ENCODE measurements around the gene SLC7A6. TPM values are rescaled to one million over a fixed set of nuclear protein-coding genes. Genes with fewer than 3 reads are reported as not detected.
A peak's percentile ranks its signal among the peaks of the same experiment; 100 is the strongest.

Gene SLC7A6
- total and polyA plus RNA-seq, 8 donors: 2.9 to 66.1 (median 12.1) TPM

GRCh38 chr16:68267612-68268405 lies 3.5 kb downstream of the SLC7A6 start:
- Histone ChIP-seq H3K27me3 (no peaks in the 10 kb centered on the region), H3K4me1 (peaks cover 37 to 83% (median 53%) of the 10 kb centered on the region in 4 donors), H3K36me3 (peaks cover 0 to 4% (median 0%) of the 10 kb centered on the region in 4 donors), H3K4me3 (no peak overlapping the region), H3K27ac (no peak overlapping the region), H3K9me3 (no peaks in the 10 kb centered on the region)
- WGBS, 5 donors: 52 to 67% (median 62%) methylated on average over 6 of the region's 6 CpGs
- no peak for DNase-seq
- TF ChIP-seq POLR2A (IDR thresholded peaks at IDR 0.05) (no peak), POLR2AphosphoS5 (IDR thresholded peaks at IDR 0.05) (no peak), EP300 (IDR thresholded peaks at IDR 0.05) (no peak)
- TF ChIP-seq, protein P1, sequence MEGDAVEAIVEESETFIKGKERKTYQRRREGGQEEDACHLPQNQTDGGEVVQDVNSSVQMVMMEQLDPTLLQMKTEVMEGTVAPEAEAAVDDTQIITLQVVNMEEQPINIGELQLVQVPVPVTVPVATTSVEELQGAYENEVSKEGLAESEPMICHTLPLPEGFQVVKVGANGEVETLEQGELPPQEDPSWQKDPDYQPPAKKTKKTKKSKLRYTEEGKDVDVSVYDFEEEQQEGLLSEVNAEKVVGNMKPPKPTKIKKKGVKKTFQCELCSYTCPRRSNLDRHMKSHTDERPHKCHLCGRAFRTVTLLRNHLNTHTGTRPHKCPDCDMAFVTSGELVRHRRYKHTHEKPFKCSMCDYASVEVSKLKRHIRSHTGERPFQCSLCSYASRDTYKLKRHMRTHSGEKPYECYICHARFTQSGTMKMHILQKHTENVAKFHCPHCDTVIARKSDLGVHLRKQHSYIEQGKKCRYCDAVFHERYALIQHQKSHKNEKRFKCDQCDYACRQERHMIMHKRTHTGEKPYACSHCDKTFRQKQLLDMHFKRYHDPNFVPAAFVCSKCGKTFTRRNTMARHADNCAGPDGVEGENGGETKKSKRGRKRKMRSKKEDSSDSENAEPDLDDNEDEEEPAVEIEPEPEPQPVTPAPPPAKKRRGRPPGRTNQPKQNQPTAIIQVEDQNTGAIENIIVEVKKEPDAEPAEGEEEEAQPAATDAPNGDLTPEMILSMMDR (IDR thresholded peaks at IDR 0.05): no peak
- intact Hi-C loops (cut with DNase I; ENCODE audit: low total_unique reads): no loop called here

GRCh38 chr16:68269793-68270192 lies 5.5 kb downstream of the SLC7A6 start:
- peaks cover 38 to 94% (median 59%) of the 10 kb centered on the region in 4 donors for H3K4me1 ChIP-seq

GRCh38 chr16:68270353-68270752 lies 6.0 kb downstream of the SLC7A6 start:
- no peak for TF ChIP-seq POLR2A (IDR thresholded peaks at IDR 0.05)
- TF ChIP-seq, protein P1 (IDR thresholded peaks at IDR 0.05): no peak
- no peak for TF ChIP-seq POLR2AphosphoS5 (IDR thresholded peaks at IDR 0.05)
- TF ChIP-seq EP300 (IDR thresholded peaks at IDR 0.05): no peak
- no peak overlapping the region for H3K27ac ChIP-seq
- intact Hi-C loops (cut with DNase I; ENCODE audit: low total_unique reads): no loop called here
- no peak overlapping the region for H3K4me3 ChIP-seq
- DNase-seq: no peak
- peaks cover 37 to 94% (median 59%) of the 10 kb centered on the region in 4 donors for H3K4me1 ChIP-seq
- no peaks in the 10 kb centered on the region for H3K27me3 ChIP-seq
- 0 to 40% (median 0%) methylated on average over 1 of the region's 1 CpG for WGBS, 5 donors
- H3K9me3 ChIP-seq: no peaks in the 10 kb centered on the region
- H3K36me3 ChIP-seq: peaks cover 0 to 29% (median 18%) of the 10 kb centered on the region in 4 donors

More at GRCh38 chr16:68269793-68270192, 5.5 kb downstream of the SLC7A6 start:
- Histone ChIP-seq H3K36me3 (peaks cover 0 to 24% (median 14%) of the 10 kb centered on the region in 4 donors), H3K27me3 (no peaks in the 10 kb centered on the region), H3K27ac (no peak overlapping the region), H3K9me3 (no peaks in the 10 kb centered on the region), H3K4me3 (no peak overlapping the region)
- intact Hi-C loops (cut with DNase I; ENCODE audit: low total_unique reads): no loop called here
- TF ChIP-seq, protein P1 (IDR thresholded peaks at IDR 0.05): no peak
- TF ChIP-seq EP300 (IDR thresholded peaks at IDR 0.05): no peak
- TF ChIP-seq POLR2AphosphoS5 (IDR thresholded peaks at IDR 0.05): no peak
- no peak for TF ChIP-seq POLR2A (IDR thresholded peaks at IDR 0.05)
- WGBS, 5 donors: 95 to 97% (median 96%) methylated on average over 4 of the region's 4 CpGs
- DNase-seq: no peak

DNA sequence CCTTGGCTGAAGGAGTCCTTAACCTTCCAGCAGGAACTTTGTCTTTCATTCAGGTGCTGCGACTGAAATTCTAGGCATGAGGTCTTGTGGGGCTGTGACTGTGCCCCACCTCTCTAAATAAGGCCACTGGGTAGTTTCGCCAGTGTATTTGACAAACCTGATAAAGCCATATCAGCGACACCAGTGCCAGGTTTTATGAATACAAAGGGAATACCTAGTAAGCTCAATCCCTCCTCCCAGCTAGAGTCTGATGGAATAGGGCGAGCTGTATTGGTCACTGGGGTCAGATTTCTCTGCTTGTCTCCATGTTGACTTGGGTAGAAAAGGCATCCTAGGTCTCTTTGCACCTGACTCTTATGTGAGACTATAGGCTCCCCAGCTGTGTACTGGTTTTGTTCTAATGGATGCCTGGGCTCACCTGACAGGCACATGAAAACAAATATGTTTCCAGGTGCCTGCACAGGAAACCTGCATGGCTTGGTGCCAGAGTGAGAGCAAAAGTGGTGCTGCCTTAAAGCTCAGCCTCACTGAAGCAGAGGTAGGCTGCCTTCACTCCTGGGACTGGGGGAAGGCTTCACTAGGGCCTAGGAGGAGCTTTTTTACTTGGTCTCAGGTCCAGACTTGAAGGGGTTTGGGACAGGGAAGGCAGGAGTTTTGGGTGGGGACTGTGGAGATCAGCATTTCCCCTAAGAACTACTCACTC lies 8.3 kb downstream of the SLC7A6 start:
- TF ChIP-seq POLR2AphosphoS5 (IDR thresholded peaks at IDR 0.05): peak in 1 of 3 donors; percentile 4
- no peak for TF ChIP-seq EP300 (IDR thresholded peaks at IDR 0.05)
- intact Hi-C loops (cut with DNase I; ENCODE audit: low total_unique reads): no loop called here
- peak; percentile 77 to 80 for DNase-seq
- WGBS, 5 donors: 30 to 66% (median 49%) methylated on average over 4 of the region's 4 CpGs
- H3K27ac ChIP-seq: peak overlapping the region; percentile 65 to 78 (median 70)
- peaks cover 0 to 29% (median 18%) of the 10 kb centered on the region in 4 donors for H3K36me3 ChIP-seq
- H3K4me1 ChIP-seq: peaks cover 30 to 95% (median 64%) of the 10 kb centered on the region in 4 donors
- no peak overlapping the region for H3K4me3 ChIP-seq
- H3K27me3 ChIP-seq: no peaks in the 10 kb centered on the region
- H3K9me3 ChIP-seq: no peaks in the 10 kb centered on the region

Measured in stomach (tissue), 9 donors.